Neural crest cell (in vitro differentiated cells): ENCODE measurements around the gene CLTCL1. TPM values are rescaled to one million over a fixed set of nuclear protein-coding genes. Genes with fewer than 3 reads are reported as not detected.

Experiments
- DNase-seq: peaks from one replicate; pipeline ENCODE4 v3.0.0; 2021; ENCODE audit warnings: low read depth, mixed read lengths, low spot score
- H3K27ac Mint-ChIP-seq: one replicate; pipeline ENCODE4 v1.8.0; 2021; ENCODE audit warnings: mild to moderate bottlenecking, mixed read lengths; ENCODE audit not compliant: unreplicated experiment
- H3K27me3 Mint-ChIP-seq: 2 replicates; pipeline ENCODE4 v1.8.0; 2021; ENCODE audit warnings: low read depth, mild to moderate bottlenecking, mixed read lengths
- H3K36me3 Mint-ChIP-seq: 2 replicates; pipeline ENCODE4 v1.8.0; 2021; ENCODE audit warnings: low read depth, mild to moderate bottlenecking, mixed read lengths
- H3K4me1 Mint-ChIP-seq: 2 replicates; pipeline ENCODE4 v1.8.0; 2021; ENCODE audit warnings: mixed read lengths
- H3K4me3 Mint-ChIP-seq: one replicate; pipeline ENCODE4 v1.8.0; 2021; ENCODE audit warnings: mild to moderate bottlenecking, mixed read lengths
- H3K9me3 Mint-ChIP-seq: 2 replicates; pipeline ENCODE4 v1.8.0; 2021; ENCODE audit warnings: mixed read lengths
- total RNA-seq: library from RNA; stranded (reverse); gene quantifications from 2 replicates; pipeline ENCODE4 v1.2.1, GENCODE V29; 2021
- TF ChIP-seq, protein P1 (sequence below): fragments of 200-600 bp; sonication (generic); conservative IDR thresholded peaks from 2 replicates; pipeline ENCODE4 v1.5.0; 2021; ENCODE audit warnings: antibody characterized with exemption, mild to moderate bottlenecking

CLTCL1 gene
- total RNA-seq, 1 donor from 2014 or later, result 7.2 TPM

DNA sequence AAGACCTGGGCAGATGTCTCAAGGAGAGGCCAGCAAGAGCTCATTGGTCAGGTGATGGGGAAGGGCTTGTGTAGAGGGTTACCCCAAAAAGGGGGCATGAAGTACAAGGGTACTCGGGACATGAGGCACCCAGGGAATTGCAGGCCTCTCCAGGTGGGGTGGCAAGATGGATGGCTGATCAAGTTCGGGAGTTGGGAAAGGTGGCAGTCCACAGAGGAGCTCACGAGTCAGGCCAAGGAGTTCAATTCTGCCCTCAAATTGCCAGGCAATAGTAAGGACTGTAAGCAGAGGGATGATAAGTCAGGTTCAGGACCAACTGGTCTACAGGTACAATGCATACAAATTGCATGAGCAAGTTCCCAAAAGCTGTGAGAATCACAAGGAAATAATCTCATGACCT, 70.7 kb downstream of the CLTCL1 start:
- H3K27ac Mint-ChIP-seq, result peak overlapping the region; percentile 62
- peaks cover 10% of the 10 kb centered on the region for H3K36me3 Mint-ChIP-seq
- H3K27me3 Mint-ChIP-seq, result no peaks in the 10 kb centered on the region
- H3K9me3 Mint-ChIP-seq, result no peaks in the 10 kb centered on the region
- peaks cover 5% of the 10 kb centered on the region for H3K4me1 Mint-ChIP-seq
- H3K4me3 Mint-ChIP-seq, result no peak overlapping the region
- DNase-seq, result no peak
- TF ChIP-seq, protein P1, sequence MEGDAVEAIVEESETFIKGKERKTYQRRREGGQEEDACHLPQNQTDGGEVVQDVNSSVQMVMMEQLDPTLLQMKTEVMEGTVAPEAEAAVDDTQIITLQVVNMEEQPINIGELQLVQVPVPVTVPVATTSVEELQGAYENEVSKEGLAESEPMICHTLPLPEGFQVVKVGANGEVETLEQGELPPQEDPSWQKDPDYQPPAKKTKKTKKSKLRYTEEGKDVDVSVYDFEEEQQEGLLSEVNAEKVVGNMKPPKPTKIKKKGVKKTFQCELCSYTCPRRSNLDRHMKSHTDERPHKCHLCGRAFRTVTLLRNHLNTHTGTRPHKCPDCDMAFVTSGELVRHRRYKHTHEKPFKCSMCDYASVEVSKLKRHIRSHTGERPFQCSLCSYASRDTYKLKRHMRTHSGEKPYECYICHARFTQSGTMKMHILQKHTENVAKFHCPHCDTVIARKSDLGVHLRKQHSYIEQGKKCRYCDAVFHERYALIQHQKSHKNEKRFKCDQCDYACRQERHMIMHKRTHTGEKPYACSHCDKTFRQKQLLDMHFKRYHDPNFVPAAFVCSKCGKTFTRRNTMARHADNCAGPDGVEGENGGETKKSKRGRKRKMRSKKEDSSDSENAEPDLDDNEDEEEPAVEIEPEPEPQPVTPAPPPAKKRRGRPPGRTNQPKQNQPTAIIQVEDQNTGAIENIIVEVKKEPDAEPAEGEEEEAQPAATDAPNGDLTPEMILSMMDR, result no peak

DNA sequence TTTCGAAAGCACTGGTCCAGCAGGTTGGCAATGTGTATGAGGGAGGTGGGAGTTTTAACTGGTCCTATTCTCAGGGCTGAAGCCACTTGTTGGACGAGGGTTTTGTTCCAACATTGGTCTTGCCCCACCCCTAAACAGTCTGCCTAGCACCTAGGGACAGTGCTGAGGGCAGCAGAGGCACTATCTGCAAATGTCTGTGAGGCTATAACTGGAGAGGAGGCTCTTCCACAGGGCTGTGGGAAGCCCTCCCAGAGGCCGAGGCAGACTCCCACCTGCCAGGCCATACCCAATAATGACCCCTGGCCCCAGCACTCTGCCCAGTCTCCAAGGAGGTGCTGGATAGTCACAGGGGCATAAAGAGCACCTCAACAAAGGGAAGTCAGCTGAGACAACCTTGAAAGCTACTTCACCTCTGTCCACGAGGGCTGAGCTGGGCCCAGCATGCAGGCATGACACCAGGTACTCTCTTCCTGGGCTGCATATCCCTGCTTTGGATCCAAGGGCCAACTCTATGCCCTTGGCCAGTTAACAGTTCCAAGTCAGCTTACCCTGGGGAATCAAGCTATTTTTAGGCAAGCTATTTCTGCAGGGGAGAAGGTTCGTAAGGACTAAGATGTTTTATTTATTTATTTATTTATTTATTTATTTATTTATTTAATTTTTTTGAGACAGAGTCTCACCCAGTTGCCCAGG, 72.8 kb downstream of the CLTCL1 start:
- DNase-seq, result no peak
- Mint-ChIP-seq H3K4me3 (no peak overlapping the region), H3K27ac (no peak overlapping the region), H3K9me3 (no peaks in the 10 kb centered on the region), H3K36me3 (peaks cover 10% of the 10 kb centered on the region), H3K27me3 (no peaks in the 10 kb centered on the region), H3K4me1 (peaks cover 5% of the 10 kb centered on the region)
- TF ChIP-seq, protein P1, result no peak

DNA sequence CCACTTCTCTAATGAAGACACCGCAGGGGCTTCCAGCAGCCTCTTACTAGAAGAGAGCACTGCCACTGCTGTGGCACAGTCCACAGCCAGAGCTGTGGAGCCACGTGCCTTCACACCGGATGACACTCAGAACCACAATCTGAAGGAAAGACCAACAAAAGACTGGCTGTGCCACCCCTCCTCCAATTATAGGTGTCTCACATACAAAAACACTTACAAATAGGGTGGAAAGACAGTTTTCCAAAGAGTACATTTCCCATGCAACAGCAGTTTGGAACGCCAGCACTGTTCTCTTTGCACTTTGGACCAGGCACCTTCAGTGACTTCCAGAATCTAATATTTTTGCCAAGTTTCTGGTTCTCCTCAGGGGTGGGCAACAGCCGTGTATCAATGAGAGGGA, 74.9 kb downstream of the CLTCL1 start:
- Mint-ChIP-seq H3K27ac (no peak overlapping the region), H3K4me3 (no peak overlapping the region)

DNA sequence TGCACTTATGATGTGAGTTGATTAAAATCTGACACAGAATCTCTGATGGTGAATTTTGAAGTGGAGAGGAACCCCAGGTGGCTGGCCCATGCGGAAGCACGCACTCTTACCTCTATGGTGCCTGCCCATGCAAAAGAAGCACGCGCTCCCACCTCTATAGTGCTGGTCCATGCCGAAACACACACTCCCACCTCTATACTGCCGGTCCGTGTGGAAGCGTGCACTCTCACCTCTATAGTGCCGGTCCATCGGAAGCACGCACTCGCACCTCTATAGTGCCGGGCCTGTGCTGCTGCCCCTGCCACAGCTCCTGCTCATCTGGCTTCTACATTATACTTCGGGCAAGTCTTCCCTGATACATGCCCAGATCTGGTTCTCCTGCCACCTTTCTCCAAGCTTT, 76.2 kb downstream of the CLTCL1 start:
- Mint-ChIP-seq H3K36me3 (no peaks in the 10 kb centered on the region), H3K9me3 (no peaks in the 10 kb centered on the region), H3K4me1 (peaks cover 5% of the 10 kb centered on the region), H3K27me3 (no peaks in the 10 kb centered on the region), H3K4me3 (no peak overlapping the region), H3K27ac (no peak overlapping the region)
- TF ChIP-seq, protein P1, result no peak
- DNase-seq, result no peak

More for the DNA sequence above, 74.9 kb downstream of the CLTCL1 start:
- Mint-ChIP-seq H3K36me3 (peaks cover 4% of the 10 kb centered on the region), H3K4me1 (peaks cover 5% of the 10 kb centered on the region), H3K9me3 (no peaks in the 10 kb centered on the region), H3K27me3 (no peaks in the 10 kb centered on the region)
- no peak for DNase-seq
- TF ChIP-seq, protein P1, result no peak

DNA sequence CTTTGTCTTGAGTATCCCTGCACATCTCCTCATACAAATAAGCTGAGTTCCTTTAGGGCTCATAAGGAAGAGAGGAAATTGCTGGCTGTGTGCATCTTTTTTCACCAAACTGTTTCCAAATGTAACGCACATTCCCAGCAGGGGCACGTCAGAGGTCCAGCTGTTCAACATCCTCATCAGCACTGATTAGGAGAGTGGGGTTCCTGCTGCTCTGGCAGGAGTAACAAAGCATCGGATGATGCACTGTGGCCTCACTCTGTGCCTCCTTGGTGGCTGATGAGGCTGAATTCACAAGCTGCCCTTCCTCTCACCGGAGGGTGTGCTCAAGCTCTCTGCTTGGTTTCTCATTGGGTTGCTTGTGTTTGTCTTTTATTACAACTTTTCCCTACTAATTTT, 77.4 kb downstream of the CLTCL1 start:
- TF ChIP-seq, protein P1, result no peak
- Mint-ChIP-seq H3K9me3 (no peaks in the 10 kb centered on the region), H3K4me3 (no peak overlapping the region), H3K27me3 (no peaks in the 10 kb centered on the region), H3K4me1 (peaks cover 5% of the 10 kb centered on the region), H3K27ac (no peak overlapping the region), H3K36me3 (no peaks in the 10 kb centered on the region)
- DNase-seq, result no peak
